CD14-positive monocyte (primary cell): ENCODE results near the gene SLC22A23. TPM values are rescaled to one million over a fixed set of nuclear protein-coding genes. Genes with fewer than 3 reads are reported as not detected.

ENCODE experiments used
- DNase-seq, 3 donors: peaks; one replicate each; pipeline ENCODE4 v3.0.0-alpha.2; 2011 to 2022
- H2AFZ ChIP-seq: 2 replicates; pipeline ENCODE4 v1.6.0; 2012; ENCODE audit warnings: mild to moderate bottlenecking, low read depth, low read length, inconsistent platforms; ENCODE audit not compliant: insufficient read depth, poor library complexity, severe bottlenecking
- H3K27ac ChIP-seq, 2 donors: 1 replicate in 1 of 2; 2 replicates in 1 of 2; pipeline ENCODE4 v1.5.1; 2012 to 2013; ENCODE audit warnings: low read length in 2 of 2, control low read depth in 1 of 2, inconsistent platforms in 1 of 2, low read depth in 1 of 2, mild to moderate bottlenecking in 1 of 2
- H3K27me3 ChIP-seq, 2 donors: one replicate each; pipeline versions ENCODE4 v1.6.0 to v1.6.1; 2011 to 2013; ENCODE audit warnings: low read length in 2 of 2; ENCODE audit not compliant: control insufficient read depth in 2 of 2, insufficient read depth in 2 of 2
- H3K36me3 ChIP-seq, 2 donors: replicated peaks in 1 of 2; 1 replicate in 1 of 2; 2 replicates in 1 of 2; pipeline versions ENCODE4 v1.5.1 to v1.6.1; 2012 to 2013; ENCODE audit warnings: low read length in 2 of 2, control low read depth in 1 of 2, inconsistent platforms in 1 of 2, mild to moderate bottlenecking in 1 of 2; ENCODE audit not compliant: insufficient read depth in 2 of 2, control insufficient read depth in 1 of 2
- H3K4me1 ChIP-seq, 2 donors: 1 replicate in 1 of 2; 2 replicates in 1 of 2; pipeline versions ENCODE4 v1.5.1 to v1.6.1; 2012 to 2013; ENCODE audit warnings: low read length in 2 of 2, control low read depth in 1 of 2, inconsistent platforms in 1 of 2, mild to moderate bottlenecking in 1 of 2, moderate library complexity in 1 of 2; ENCODE audit not compliant: insufficient read depth in 2 of 2, control insufficient read depth in 1 of 2
- H3K4me2 ChIP-seq: replicated peaks from 2 replicates; pipeline ENCODE3; 2012; ENCODE audit warnings: low read length, moderate library complexity, mild to moderate bottlenecking; ENCODE audit not compliant: poor library complexity, severe bottlenecking; ENCODE audit errors: extremely low read depth
- H3K4me3 ChIP-seq, 3 experiments: fragments of 200-600 bp in 1 of 3; sonication (generic) in 1 of 3; replicated peaks in 1 of 3; 1 replicate in 2 of 3; 2 replicates in 1 of 3; pipeline ENCODE4 v1.5.1; 2011 to 2013; ENCODE audit warnings: low read length in 3 of 3, mild to moderate bottlenecking in 3 of 3, control low read depth in 2 of 3, low read depth in 2 of 3, inconsistent platforms in 1 of 3, moderate library complexity in 1 of 3
- H3K79me2 ChIP-seq: 2 replicates; pipeline ENCODE4 v1.6.0; 2012; ENCODE audit warnings: mild to moderate bottlenecking, control low read depth, inconsistent platforms, low read length, moderate library complexity; ENCODE audit not compliant: insufficient read depth
- H3K9ac ChIP-seq: 2 replicates; pipeline ENCODE4 v1.6.0; 2017; ENCODE audit warnings: low read length, mild to moderate bottlenecking; ENCODE audit not compliant: insufficient read depth, poor library complexity, severe bottlenecking
- H3K9me3 ChIP-seq, 2 donors: replicated peaks in 1 of 2; 1 replicate in 1 of 2; 2 replicates in 1 of 2; pipeline versions ENCODE4 v1.5.1 to v1.6.1; 2012 to 2013; ENCODE audit warnings: low read length in 2 of 2, control low read depth in 1 of 2; ENCODE audit not compliant: control insufficient read depth in 1 of 2, insufficient read depth in 1 of 2
- H4K20me1 ChIP-seq: 2 replicates; pipeline ENCODE4 v1.6.0; 2012; ENCODE audit warnings: mild to moderate bottlenecking, low read length, control low read depth, moderate library complexity; ENCODE audit not compliant: insufficient read depth
- H3K27ac Mint-ChIP-seq, 7 donors: one replicate each; pipeline ENCODE4 v1.8.0; 2020; ENCODE audit warnings: mild to moderate bottlenecking in 7 of 7, mixed read lengths in 7 of 7, moderate library complexity in 6 of 7, inconsistent platforms in 2 of 7
- H3K27me3 Mint-ChIP-seq, 3 donors: one replicate each; pipeline ENCODE4 v1.8.0; 2021 to 2022; ENCODE audit warnings: low read depth in 3 of 3, mild to moderate bottlenecking in 3 of 3, mixed read lengths in 3 of 3, moderate library complexity in 3 of 3, inconsistent platforms in 1 of 3
- H3K36me3 Mint-ChIP-seq, 2 donors: one replicate each; pipeline ENCODE4 v1.8.0; 2020; ENCODE audit warnings: mixed read lengths in 2 of 2, inconsistent platforms in 1 of 2, mild to moderate bottlenecking in 1 of 2
- H3K4me1 Mint-ChIP-seq: one replicate; pipeline ENCODE4 v1.8.0; 2020; ENCODE audit warnings: mild to moderate bottlenecking, mixed read lengths
- H3K4me3 Mint-ChIP-seq, 2 donors: one replicate each; pipeline ENCODE4 v1.8.0; 2020; ENCODE audit warnings: mild to moderate bottlenecking in 2 of 2, mixed read lengths in 2 of 2, moderate library complexity in 1 of 2
- H3K9me3 Mint-ChIP-seq, 7 donors: one replicate each; pipeline ENCODE4 v1.8.0; 2020 to 2022; ENCODE audit warnings: mixed read lengths in 7 of 7, mild to moderate bottlenecking in 6 of 7, moderate library complexity in 6 of 7, inconsistent platforms in 2 of 7
- WGBS: methylation state at CpG from one replicate; pipeline ENCODE4 v1.1.5; 2013; ENCODE audit warnings: missing lambda C conversion rate; ENCODE audit not compliant: insufficient coverage; 5-methylcytosine and 5-hydroxymethylcytosine counted together
- intact Hi-C, 2 donors: fragments of 100-400 bp; cut with micrococcal nuclease; formaldehyde crosslinking; loops; one replicate each; pipeline versions ENCODE4 v1.15.0 to v1.15.1; 2023
- polyA plus RNA-seq, 3 donors: library from polyadenylated mRNA; depleted of rRNA in 1 of 3; unstranded in 2 of 3; stranded (reverse) in 1 of 3; fragments of 300-500 nt in 2 of 3; fragments of >200 nt in 1 of 3; fragmentation: Illumina TruSeq in 2 of 3; gene quantifications; 1 replicate in 2 of 3; 2 replicates in 1 of 3; pipeline ENCODE4 v1.2.3, GENCODE V29; 2012 to 2021
- TF ChIP-seq, protein P1 (sequence below): fragments of 200-600 bp; IDR thresholded peaks from one replicate; pipeline ENCODE4 v1.8.0; 2022; ENCODE audit warnings: antibody characterized with exemption, mild to moderate bottlenecking

The SLC22A23 gene
- polyA plus RNA-seq, 3 donors, result 0.08 TPM; not detected in 2

DNA sequence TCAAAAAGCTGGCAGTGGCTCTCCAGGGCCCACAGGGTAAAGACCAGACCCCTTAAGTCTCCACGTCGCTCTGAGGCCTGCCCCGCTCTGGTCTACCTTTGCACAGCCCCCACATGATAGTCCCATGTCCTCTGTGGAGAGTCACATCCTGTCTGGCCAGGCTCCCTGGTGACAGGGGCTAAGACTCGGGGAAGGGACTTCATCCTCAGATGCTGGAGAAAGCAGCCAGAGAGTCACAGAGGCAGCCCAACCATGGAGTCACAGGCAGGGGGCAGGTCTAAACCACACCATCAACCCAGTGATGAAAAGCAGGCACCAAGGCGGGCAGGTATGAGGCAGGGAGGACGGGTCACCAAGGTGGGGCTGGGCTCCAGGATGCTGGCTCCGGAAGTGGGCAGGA lies 62.2 kb downstream of the SLC22A23 start:
- no peak for DNase-seq
- TF ChIP-seq, protein P1, sequence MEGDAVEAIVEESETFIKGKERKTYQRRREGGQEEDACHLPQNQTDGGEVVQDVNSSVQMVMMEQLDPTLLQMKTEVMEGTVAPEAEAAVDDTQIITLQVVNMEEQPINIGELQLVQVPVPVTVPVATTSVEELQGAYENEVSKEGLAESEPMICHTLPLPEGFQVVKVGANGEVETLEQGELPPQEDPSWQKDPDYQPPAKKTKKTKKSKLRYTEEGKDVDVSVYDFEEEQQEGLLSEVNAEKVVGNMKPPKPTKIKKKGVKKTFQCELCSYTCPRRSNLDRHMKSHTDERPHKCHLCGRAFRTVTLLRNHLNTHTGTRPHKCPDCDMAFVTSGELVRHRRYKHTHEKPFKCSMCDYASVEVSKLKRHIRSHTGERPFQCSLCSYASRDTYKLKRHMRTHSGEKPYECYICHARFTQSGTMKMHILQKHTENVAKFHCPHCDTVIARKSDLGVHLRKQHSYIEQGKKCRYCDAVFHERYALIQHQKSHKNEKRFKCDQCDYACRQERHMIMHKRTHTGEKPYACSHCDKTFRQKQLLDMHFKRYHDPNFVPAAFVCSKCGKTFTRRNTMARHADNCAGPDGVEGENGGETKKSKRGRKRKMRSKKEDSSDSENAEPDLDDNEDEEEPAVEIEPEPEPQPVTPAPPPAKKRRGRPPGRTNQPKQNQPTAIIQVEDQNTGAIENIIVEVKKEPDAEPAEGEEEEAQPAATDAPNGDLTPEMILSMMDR, result no peak
- no peak overlapping the region for H2AFZ ChIP-seq
- intact Hi-C loops, result no loop called here
- no peaks in the 10 kb centered on the region for H3K27me3 ChIP-seq
- H3K4me1 ChIP-seq, result no peaks in the 10 kb centered on the region
- Mint-ChIP-seq H3K9me3 (peaks cover 0 to 2% (median 0%) of the 10 kb centered on the region in 7 donors), H3K27ac (no peak overlapping the region), H3K4me3 (no peak overlapping the region), H3K27me3 (peaks cover 0 to 7% (median 3%) of the 10 kb centered on the region in 3 donors), H3K4me1 (no peaks in the 10 kb centered on the region), H3K36me3 (no peaks in the 10 kb centered on the region)
- no peak overlapping the region for H3K4me2 ChIP-seq
- no peaks in the 10 kb centered on the region for H4K20me1 ChIP-seq
- 93% methylated on average over 5 of the region's 7 CpGs for WGBS
- no peaks in the 10 kb centered on the region for H3K9me3 ChIP-seq
- H3K79me2 ChIP-seq, result no peaks in the 10 kb centered on the region
- no peak overlapping the region for H3K4me3 ChIP-seq
- H3K27ac ChIP-seq, result no peak overlapping the region
- no peaks in the 10 kb centered on the region for H3K36me3 ChIP-seq
- H3K9ac ChIP-seq, result no peak overlapping the region

- H3K9me3 Mint-ChIP-seq, result peaks cover 0 to 2% (median 0%) of the 10 kb centered on the region in 7 donors
- H3K79me2 ChIP-seq, result no peaks in the 10 kb centered on the region
- H3K27ac ChIP-seq, result no peak overlapping the region
- WGBS, result 95% methylated on average over 6 of the region's 8 CpGs
- no peak overlapping the region for H3K4me3 Mint-ChIP-seq
- H3K9me3 ChIP-seq, result no peaks in the 10 kb centered on the region
- H3K4me3 ChIP-seq, result no peak overlapping the region
- H3K4me1 Mint-ChIP-seq, result peaks cover 1% of the 10 kb centered on the region
- H3K4me1 ChIP-seq, result no peaks in the 10 kb centered on the region
- no peak for DNase-seq
- no peaks in the 10 kb centered on the region for H3K36me3 Mint-ChIP-seq
- no peak overlapping the region for H3K9ac ChIP-seq
- H3K36me3 ChIP-seq, result no peaks in the 10 kb centered on the region
- H3K27me3 ChIP-seq, result no peaks in the 10 kb centered on the region
- TF ChIP-seq, protein P1, result no peak
- H3K27ac Mint-ChIP-seq, result no peak overlapping the region
- H3K4me2 ChIP-seq, result no peak overlapping the region
- peaks cover 0 to 8% (median 3%) of the 10 kb centered on the region in 3 donors for H3K27me3 Mint-ChIP-seq
- intact Hi-C loops, result no loop called here
- no peak overlapping the region for H2AFZ ChIP-seq
- H4K20me1 ChIP-seq, result no peaks in the 10 kb centered on the region
Observed at GRCh38 chr6:3393836-3394202, 63.0 kb downstream of the SLC22A23 start.
